Measurements from ENCODE around the gene MNT. TPM values are rescaled to one million over a fixed set of nuclear protein-coding genes. Genes with fewer than 3 reads are reported as not detected.

The MNT gene
- total RNA-seq, 1 donor from 2014 or later: 10.4 TPM

DNA sequence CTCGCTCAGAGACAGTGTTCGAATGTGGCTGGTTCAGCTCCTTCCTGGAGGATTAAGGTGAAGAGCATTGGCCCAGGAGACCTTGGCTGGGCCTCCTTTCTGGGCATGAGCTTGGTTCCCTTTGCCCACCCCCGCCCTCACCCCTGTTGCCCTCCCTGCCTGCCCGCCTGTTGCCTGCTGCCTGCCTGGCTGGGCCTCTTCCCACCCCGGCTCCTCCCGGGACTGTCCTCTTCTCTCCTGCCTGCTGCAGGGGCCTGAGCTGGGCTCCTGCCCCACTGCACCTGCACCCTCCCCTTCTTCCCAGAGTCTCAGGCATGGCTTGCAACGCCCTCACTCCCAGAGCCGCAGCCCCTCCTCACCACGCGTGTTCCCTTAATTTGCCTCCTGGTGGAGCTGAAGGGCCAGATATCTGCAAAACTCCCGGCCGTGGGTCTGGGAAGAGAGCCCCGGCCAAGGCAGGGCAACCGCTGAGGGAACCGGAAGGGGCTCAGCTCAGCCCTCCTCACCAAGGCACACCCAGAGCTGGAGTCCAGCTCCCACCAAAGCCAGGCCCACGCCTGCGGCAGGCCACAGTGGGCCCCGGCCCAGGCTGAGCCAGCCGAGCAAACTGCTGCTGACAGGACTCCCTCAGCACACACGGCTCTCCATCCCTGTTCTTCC, 31.2 kb downstream of the MNT start:
- intact Hi-C loops (cut with micrococcal nuclease): no loop called here

DNA sequence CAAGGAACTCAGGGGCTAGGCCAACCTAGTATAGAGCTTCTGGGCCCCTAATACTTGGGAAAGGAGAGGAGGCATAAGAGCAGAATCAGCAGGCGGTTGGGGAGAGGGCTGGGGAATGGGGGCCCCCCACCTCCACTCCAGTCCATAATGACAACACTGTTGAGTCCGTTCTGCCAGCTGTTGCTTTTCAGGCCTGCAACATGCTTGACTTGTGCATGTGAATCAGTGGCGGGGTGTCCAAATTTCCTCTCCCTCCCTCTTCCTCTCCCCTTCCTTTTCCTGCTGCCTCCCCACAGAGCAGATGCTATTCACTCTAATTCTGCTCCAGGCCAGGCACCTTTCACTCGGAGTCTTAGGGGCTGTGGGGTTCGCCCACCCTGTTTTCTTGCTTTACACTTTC, 31.8 kb downstream of the MNT start:
- intact Hi-C loops (cut with micrococcal nuclease): no loop called here
- ATAC-seq (no peak), DNase-seq (no peak)

More for the DNA sequence above, 31.2 kb downstream of the MNT start:
- ATAC-seq (peak; percentile 5), DNase-seq (no peak)

DNA sequence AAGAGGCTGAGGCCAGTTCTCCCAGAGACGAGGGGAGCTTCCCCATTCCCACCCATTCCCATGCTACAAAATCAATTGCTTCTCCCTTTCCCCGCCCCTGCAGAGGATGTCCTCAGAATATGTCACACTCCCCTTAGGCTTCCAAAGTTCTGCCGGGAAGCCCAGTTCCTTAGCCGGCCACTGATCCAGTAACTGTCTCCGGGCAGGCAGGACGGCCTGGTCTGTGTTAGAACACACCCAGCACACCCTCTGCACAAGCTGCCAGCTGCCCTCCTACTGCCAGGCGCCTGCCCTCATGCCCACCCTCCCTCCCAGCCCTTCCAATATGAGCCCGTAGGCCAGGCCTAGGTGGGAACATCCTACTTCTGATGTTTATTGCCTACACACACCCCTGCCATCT, 32.5 kb downstream of the MNT start:
- DNase-seq: no peak
- ATAC-seq: peak; percentile 62
- intact Hi-C loops (cut with micrococcal nuclease): no loop called here

DNA sequence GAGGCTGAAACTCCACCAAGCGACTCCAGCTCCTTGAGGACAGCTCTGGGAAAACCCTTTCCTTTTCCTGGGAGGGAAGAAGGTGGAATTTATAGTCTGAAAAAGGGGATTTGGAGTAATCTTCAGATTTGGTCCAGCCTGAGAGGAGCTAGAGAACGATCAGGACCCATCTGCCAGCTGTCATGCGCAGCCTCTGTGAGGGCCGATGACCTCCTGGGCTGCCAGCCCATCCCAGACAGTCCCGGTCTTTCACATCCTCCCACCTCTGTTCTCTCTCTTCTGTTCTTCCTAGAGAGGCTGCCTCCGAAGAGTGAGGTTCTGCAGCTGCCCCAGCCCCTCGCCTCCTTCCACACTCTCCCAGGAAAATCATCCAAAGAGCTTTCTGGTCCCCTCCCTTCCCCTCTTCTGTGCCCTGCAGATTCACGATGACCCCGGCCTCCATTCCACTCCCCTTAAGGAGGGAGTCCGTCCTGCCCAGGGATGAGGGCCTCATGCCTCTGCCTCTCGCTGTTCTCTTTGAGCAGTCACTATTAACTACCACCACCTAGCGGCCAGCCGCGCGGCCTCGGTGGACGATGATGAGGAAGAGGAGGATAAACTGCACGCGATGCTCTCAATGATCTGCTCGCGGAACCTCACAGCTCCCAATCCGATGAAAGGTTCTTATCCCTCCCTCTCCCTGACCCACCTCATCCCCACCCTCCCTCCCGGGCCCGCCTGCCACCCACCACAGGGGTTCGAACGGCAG, 33.9 kb downstream of the MNT start:
- ATAC-seq (no peak), DNase-seq (no peak)
- intact Hi-C loops (cut with micrococcal nuclease): no loop called here

DNA sequence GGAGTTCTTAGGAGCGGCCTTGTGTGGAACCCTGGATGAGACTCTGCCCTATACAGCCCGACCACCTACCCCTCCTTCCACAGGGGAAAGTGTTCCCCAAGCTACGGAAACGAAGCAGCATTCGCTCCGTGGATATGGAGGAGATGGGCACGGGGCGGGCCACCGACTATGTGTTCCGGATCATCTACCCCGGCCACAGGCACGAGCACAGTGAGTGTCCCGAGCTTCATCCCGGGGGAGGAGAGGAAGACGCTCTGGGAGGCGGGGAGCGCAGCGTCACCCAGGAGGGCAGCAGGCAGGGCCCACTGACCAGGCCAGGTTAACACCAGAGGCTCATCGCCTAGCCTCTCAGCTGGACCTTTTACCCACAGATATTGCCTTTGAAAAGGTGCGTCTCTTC, 35.7 kb downstream of the MNT start:
- DNase-seq: no peak
- intact Hi-C loops (cut with micrococcal nuclease): no loop called here
- no peak for ATAC-seq

DNA sequence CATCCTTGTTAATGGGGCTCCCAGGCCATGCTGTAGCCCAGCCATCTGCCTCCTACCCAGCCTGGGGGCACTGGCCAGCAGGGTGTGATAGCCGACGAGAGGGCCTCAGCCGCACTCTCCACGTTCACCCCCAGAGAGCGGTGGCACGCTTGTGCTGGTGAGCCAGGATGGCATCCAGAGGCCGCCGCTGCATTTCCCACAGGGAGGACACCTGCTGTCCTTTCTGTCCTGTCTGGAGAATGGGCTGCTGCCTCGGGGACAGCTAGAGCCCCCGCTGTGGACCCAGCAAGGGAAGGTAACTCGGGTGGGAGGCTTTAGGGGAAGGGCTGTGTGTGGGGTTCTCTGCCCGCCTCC, 36.1 kb downstream of the MNT start:
- no peak for DNase-seq
- intact Hi-C loops (cut with micrococcal nuclease): no loop called here
- ATAC-seq: no peak

DNA sequence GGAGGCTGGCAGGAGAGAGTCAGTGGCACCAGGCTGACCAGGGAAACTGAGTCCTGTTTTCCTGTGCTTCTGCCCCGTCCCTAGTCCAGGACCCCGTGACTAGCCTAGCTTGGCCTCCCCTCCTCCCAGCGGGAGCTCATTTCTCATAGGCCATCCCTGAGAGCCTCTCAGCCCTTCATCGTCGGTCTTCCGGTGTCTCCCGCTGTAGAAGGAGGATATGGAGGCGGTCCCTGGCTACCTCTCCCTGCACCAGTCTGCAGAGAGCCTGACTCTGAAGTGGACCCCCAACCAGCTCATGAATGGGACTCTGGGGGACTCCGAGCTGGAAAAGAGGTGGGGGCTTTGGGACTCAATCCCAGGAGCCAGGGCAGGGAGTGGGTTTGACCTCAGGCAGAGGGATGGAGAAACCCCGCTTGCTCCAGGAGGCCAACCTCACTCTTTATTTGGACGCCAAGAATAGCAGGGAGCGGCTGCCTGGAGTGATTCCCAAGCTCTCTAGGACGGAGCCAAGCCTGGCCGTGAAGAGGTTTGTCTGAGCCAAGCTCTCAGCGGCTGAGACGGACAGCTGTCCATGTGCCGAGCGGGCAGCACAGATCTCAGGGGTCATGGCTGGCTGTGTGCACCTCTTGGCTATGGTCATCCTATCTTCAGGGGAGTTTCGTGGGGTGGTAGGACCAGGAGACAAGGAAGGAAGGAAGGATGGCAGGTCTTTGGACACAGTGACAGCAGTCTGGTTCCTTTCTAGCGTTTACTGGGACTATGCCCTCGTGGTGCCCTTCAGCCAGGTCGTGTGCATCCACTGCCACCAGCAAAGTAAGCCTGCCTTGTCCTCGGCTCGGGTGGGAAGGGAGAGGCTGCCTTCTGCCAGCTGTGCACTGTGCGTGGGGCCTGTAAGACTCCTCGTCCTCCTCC, 36.8 kb downstream of the MNT start:
- DNase-seq: peak; percentile 78
- peak; percentile 79 for ATAC-seq
- intact Hi-C loops (cut with micrococcal nuclease): no loop called here

DNA sequence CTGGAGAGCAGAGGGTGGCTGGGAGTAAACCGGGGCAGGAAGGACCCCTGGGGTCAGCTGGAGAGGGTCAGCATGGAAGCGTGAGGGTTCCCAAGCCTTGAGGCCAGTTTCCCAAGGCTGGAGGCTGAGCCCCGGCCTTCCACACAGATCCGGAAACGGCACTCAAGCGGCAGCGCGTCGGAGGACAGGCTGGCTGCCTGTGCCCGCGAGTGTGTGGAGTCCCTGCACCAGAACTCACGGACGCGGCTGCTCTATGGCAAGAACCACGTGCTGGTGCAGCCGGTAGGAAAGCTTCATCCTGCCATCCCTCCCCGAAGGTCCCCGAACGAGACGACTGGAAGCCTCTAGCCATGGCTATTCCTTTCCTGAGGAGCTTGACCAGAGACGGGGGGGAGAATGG, 37.5 kb downstream of the MNT start:
- intact Hi-C loops (cut with micrococcal nuclease): no loop called here

DNA sequence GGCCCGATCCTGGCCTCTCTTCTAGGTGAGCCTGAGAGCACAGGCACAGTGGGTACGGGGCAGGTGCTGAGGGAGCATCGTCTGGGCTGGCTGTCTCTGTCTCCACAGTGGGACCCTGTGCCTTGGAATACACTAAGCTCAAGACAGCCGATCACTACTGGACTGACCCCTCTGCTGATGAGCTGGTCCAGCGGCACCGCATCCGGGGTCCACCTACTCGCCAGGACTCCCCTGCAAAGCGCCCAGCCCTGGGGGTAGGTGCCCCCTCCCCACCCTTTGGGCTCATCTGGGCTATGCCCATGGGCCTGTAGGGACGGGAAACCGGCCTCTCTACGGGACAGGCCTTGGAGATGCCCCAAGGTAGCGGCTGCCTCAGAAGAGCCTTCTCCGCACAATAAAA, 38.0 kb downstream of the MNT start:
- no peak for DNase-seq
- ATAC-seq: no peak
- intact Hi-C loops (cut with micrococcal nuclease): no loop called here

More for the DNA sequence above, 37.5 kb downstream of the MNT start:
- DNase-seq (no peak), ATAC-seq (no peak)

DNA sequence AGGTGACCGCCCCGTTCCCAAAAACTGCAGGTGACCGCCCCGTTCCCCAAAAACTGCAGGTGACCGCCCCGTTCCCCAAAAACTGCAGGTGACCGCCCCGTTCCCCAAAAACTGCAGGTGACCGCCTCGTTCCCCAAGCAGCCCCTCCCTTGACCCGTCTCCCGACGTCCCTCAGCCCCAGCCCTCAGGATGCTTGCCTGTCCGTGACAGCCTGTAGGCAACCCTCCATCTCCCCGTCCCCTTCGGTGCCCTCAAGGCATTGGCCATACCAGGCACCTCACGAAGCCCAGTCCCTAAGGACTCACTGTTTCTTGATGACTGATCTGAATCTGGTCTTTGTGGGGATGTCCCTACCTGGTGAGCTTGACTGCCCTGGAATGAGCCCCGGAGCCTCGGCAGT, 38.4 kb downstream of the MNT start:
- no peak for DNase-seq
- no peak for ATAC-seq
- intact Hi-C loops (cut with micrococcal nuclease): no loop called here

DNA sequence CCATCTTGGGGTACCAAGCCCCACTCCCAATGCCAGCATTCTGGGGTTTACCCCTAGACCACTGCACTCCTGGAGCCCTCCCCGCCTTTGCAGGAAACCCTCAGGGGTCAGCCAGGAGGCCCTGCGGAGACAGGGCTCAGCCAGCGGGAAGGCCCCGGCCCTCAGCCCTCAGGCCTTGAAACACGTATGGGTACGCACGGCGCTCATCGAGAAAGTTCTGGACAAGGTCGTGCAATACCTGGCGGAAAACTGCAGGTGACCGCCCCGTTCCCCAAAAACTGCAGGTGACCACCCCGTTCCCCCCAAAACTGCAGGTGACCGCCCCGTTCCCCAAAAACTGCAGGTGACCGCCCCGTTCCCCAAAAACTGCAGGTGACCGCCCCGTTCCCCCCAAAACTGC, 38.8 kb downstream of the MNT start:
- ATAC-seq (no peak), DNase-seq (no peak)
- intact Hi-C loops (cut with micrococcal nuclease): no loop called here

DNA sequence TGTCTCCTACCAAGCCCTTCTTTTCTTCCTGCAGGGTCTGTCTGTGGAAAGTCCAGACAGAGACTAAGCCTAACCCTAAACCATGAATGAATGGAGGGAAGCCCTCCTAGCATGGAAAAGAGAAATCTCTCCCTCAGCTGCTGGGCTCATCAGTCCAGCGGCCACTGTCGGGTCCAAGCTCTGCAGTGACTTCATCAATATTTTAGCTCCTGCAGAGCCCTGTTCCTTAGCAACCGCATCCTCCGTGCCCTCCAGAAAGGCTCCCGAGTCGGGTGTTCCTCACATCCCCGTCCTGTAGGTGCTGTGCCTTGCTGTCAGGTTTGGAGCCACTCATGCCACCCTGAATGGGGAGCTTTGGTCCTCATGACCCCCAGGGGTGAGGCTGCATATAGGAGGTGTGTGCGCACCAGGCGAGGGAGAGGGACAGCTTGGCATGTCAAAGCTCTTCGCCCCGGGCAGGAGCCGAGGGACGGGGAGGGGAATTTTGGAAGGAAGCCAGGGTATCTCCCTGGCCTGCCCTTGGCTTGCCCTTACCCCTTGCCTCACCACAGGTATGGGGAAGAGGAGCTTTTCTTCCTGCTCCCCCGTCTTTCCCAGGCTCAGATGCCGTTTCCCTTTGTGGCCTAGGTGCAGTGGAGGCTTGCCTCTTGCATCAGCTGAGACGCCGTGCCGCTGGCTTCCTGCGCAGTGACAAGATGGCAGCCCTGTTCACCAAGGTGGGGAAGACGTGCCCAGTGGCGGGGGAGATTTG, 39.7 kb downstream of the MNT start:
- peak; percentile 11 for ATAC-seq
- DNase-seq: no peak
- intact Hi-C loops (cut with micrococcal nuclease): no loop called here

DNA sequence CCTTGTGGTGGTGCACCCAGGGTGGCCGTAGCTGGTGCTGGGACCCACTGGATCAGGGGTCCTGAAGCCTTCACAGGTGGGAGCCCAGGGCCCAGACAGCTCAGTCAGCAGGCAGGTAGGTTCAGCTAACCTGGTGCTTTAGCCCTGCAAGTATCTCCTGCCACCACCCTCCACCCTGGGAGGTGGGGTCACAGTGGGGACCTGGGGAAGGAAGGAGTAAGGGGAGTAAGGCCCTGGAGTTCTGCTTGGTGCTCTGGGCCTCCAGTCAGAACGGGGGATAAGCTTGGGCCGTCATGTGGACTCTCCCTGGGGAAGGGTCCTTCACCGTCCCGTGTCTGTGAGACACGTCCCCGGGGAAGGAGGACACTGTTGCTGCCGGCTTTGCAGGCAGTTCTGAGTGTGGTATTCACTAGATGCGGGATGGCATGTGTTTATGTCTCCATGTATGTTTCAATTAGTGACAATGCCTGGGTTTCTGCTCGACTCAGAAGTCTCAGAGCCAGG, 42.9 kb downstream of the MNT start:
- DNase-seq (peak; percentile 23), ATAC-seq (no peak)
- intact Hi-C loops (cut with micrococcal nuclease): no loop called here

DNA sequence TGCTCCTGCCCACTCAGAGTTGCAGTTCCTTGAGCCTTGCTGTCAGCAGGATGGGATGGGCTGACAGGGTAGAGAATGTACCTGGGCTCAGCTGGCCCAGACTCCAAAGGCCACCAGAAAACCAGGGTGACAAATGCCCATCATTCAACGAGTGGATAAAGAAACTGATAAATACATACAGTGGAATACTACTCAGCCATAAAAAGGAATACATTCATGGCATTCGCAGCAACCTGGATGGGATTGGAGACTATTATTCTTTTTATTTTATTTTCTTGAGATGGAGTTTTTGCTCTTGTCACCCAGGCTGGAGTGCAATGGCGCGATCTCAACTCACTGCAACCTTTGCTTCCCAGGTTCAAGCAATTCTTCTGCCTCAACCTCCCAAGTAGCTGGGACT, 43.6 kb downstream of the MNT start:
- ATAC-seq: no peak
- no peak for DNase-seq
- intact Hi-C loops (cut with micrococcal nuclease): no loop called here

DNA sequence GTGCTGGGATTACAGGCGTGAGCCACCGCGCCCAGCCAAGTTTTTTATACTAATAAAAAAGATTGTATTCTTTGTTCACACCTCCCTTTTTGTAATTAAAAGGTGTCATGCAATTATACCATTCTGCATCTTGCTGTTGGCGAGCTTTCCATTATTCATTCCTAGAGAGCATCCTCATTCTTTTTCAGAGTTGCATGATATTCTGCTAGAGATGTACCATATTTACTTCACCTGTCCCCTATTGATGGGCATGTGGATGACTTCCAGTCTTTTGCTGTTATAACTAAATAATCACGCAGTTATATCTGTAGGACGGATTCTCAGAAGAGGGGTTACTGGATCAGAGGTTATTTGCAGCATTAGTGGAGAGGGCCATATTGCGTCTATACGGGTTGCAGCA, 46.5 kb downstream of the MNT start:
- DNase-seq: no peak
- no peak for ATAC-seq
- intact Hi-C loops (cut with micrococcal nuclease): no loop called here

DNA sequence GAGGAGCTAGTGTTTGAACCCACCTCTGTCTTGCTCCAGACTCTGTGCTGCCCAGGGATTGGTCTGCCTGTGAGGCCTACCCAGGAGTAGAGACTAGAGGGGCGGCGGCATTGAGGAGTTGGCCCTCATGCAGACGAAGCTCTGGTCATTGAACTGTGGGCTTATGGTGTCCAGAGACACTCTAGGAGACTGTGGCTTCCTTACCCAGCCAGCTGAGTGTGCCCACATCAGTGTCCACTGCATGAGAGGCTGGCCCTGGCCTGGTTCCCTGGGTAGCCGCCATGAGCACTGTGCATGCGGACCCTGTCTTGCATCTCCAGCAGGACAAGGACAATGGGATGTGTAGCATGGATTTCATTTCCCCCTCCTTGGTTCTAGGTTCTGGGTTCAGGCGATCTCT, 49.6 kb downstream of the MNT start:
- ATAC-seq: no peak
- peak; percentile 13 for DNase-seq
- intact Hi-C loops (cut with micrococcal nuclease): no loop called here

DNA sequence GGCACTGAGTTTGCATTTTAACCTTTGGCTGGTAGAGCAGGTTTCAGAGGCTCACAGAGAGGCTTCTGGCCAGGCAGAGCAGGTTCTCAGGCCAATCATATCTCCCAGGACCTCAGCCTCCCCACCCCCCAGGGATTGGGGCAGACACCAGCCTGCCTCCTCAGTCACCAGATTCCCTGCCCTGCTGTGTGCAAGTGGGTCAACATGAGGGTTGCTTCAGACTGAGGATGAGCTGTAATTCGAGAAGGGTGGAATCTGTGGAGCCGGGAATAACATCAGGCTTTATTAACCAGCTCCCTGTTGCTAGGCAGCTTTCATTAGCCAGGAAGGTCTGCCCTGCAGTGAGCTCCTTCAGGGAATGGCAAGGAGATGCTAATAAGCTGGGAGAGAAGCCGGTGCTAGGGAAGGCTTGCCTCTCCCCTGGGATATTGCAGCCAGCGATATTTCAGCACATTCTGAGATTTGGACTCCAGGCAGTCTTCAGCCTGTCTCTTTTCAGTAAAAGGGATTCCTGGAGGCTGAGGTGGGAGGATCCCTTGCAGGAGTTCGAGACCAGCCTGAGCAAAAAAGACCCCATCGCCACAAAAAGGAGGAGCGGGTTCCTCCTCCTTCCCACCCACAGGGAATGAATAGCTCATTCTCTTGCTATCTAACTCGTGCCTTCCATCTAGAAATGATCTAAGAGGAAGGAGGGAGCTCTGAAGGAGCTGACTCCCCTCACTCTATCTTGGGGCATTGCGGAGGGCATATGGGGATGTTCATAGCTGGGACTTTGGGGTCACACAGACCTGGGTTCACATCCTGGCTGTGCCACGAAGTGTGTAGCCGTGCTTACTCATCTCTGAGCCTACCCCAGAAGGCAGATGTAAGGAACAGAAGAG, 52.8 kb downstream of the MNT start:
- peak; percentile 3 for DNase-seq

DNA sequence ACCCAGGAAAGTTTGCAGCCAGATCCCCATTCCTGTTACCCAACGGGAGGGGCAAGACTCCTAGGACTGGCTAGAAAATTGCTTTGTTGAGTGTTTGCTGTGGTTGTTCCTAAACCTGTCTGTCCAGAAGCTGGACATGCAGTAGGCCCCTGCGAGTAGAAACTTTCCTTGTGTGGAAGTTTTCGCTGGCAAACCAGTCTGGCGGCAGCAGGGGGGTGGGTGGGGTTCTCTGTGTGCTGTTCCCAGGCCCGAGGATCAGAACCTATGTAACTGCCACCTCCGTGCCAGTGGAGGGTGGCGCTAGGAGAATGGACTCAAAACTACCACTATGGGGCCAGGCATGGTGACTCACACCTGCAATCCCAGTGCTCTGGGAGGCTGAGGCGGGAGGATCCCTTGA, 54.4 kb downstream of the MNT start:
- intact Hi-C loops (cut with micrococcal nuclease): no loop called here
- no peak for ATAC-seq

More for the DNA sequence above, 52.8 kb downstream of the MNT start:
- intact Hi-C loops (cut with micrococcal nuclease): no loop called here
- peak; percentile 78 for ATAC-seq

More for the DNA sequence above, 54.4 kb downstream of the MNT start:
- no peak for DNase-seq

Measured in left ventricle myocardium superior (tissue), 1 donor.